ENCODE results near the gene SLC38A9.

- TF ChIP-seq CTCF (IDR thresholded peaks at IDR 0.05; ENCODE audit: low read length) (no peak), EZH2phosphoT487 (IDR thresholded peaks at IDR 0.05; ENCODE audit: low read length) (no peak)
Observed at GRCh38 chr5:55633574-55634208, 78.4 kb downstream of the SLC38A9 start.
